NB4 (cell line): Measurements from ENCODE around the gene PPP1R9B.

Experiments
- DNase-seq: peaks from one replicate; pipeline ENCODE4 v3.0.0; 2010; ENCODE audit warnings: low read depth
- H3K4me3 ChIP-seq: one replicate; pipeline ENCODE4 v1.5.1; 2011; ENCODE audit warnings: mild to moderate bottlenecking, low read depth, low read length, moderate library complexity
- MAX ChIP-seq: IDR thresholded peaks from 2 replicates; pipeline ENCODE4 v1.6.1; 2011; ENCODE audit warnings: low read depth, low read length
- MYC ChIP-seq: IDR thresholded peaks from 2 replicates; pipeline ENCODE4 v1.6.1; 2011; ENCODE audit warnings: low read depth, low read length
- POLR2A ChIP-seq: IDR thresholded peaks from 2 replicates; pipeline ENCODE4 v1.6.1; 2011; ENCODE audit warnings: mild to moderate bottlenecking; ENCODE audit not compliant: insufficient read length; ENCODE audit errors: extremely low read depth
- TF ChIP-seq, protein P1 (sequence below): IDR thresholded peaks from one replicate; pipeline ENCODE4 v1.5.1; 2012; ENCODE audit warnings: low read depth, low read length

The PPP1R9B gene

GRCh38 chr17:50172130-50172529, 21.7 kb upstream of the PPP1R9B start:
- DNase-seq = no peak
- TF ChIP-seq POLR2A (no peak), MYC (no peak), MAX (no peak)
- TF ChIP-seq, protein P1, sequence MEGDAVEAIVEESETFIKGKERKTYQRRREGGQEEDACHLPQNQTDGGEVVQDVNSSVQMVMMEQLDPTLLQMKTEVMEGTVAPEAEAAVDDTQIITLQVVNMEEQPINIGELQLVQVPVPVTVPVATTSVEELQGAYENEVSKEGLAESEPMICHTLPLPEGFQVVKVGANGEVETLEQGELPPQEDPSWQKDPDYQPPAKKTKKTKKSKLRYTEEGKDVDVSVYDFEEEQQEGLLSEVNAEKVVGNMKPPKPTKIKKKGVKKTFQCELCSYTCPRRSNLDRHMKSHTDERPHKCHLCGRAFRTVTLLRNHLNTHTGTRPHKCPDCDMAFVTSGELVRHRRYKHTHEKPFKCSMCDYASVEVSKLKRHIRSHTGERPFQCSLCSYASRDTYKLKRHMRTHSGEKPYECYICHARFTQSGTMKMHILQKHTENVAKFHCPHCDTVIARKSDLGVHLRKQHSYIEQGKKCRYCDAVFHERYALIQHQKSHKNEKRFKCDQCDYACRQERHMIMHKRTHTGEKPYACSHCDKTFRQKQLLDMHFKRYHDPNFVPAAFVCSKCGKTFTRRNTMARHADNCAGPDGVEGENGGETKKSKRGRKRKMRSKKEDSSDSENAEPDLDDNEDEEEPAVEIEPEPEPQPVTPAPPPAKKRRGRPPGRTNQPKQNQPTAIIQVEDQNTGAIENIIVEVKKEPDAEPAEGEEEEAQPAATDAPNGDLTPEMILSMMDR = no peak
- H3K4me3 ChIP-seq = no peak overlapping the region

DNA sequence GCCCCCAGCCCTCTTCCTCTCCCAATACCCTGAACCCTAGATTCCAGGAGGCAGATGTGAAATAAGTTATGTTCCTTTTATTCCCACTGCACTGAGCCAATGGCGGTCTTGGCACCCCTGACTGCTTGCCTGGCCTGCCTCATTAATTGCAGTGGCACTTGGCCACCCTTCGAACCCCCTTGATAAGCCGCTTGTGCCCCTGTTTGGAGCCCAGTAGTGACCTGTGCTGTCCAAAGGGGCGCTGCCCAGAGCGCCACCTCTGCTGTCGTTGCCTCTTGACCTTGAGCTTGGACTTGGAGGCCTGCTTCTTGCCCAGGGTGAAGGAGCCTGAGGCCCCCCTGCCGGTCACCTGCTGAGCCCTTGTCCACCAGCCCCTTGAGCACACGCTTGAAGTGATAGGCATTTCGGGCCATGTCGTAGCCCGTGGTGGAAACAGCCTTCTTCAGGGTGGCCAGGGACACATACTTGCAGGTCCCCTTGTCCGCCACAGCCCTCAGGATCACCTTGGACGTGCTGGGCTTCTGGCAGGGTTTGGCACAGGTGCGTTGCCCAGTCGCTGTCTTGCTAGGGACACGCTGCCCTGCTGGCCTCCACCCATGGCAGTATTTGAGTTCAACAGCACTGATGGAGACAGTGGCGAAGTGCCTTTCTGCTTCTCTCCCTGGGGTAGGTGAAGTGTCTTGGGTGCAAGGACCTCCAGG, 21.0 kb upstream of the PPP1R9B start:
- DNase-seq = no peak
- no peak overlapping the region for H3K4me3 ChIP-seq
- no peak for TF ChIP-seq MYC
- TF ChIP-seq MAX = no peak
- TF ChIP-seq POLR2A = no peak
- TF ChIP-seq, protein P1 = no peak

GRCh38 chr17:50170662-50171370, 20.3 kb upstream of the PPP1R9B start:
- TF ChIP-seq MYC (no peak), MAX (no peak), POLR2A (no peak)
- TF ChIP-seq, protein P1 = no peak
- H3K4me3 ChIP-seq = no peak overlapping the region
- DNase-seq = peak; percentile 39

DNA sequence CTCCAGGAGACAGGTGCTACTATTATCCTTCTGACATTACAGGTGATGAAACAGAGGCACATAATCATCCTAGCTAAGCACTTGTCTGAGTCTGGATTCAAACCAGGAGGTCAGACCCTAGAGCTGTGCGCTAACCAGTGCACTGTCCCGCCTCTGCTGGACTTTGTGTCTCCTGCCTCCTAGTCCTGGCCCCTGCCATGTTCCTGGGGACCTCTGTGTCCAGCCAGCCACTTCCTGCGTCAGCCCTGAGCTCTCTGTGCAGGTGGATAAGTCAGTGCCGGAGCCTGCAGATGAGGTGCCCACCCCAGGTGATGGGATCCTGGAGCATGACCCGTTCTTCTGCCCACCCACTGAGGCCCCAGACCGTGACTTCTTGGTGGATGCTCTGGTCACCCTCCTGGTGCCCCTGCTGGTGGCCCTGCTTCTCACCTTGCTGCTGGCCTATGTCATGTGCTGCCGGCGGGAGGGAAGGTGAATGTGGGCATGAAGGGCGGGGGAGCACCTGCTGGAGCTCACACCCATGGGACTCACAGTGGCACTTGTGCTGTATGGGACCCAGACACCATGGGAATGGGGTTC, 19.5 kb upstream of the PPP1R9B start:
- DNase-seq = no peak
- TF ChIP-seq, protein P1 = no peak
- no peak for TF ChIP-seq MYC
- no peak for TF ChIP-seq POLR2A
- no peak for TF ChIP-seq MAX
- no peak overlapping the region for H3K4me3 ChIP-seq

DNA sequence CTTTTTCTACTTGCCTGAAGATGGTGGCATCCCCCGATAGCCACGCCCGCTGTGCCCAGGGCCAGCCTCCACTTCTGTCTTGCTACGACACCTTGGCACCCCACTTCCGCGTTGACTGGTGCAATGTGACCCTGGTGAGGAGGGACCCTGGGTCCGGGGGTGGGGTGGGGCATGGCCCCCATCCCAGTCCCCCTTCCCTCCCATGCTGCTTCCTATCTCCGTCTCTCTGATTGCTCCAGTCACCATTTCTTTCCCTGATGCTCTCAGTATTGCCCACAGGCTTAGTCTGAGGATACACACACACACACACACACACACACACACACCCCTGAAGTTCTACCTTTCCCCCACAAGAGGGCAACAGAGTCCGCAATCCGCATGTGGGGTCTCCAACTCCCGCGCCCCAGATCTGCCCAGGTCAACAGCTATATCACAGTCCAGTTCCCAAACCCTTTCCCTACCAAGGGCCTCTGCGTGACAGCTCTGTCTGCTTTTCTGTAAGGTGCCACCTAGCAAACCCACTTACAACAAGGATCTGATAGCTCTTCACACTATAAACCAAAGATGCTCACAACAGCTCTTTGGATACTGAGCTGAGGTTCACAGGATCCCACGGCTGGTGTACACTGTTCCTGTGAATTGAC, 18.8 kb upstream of the PPP1R9B start:
- DNase-seq = peak; percentile 76
- no peak for TF ChIP-seq POLR2A
- TF ChIP-seq, protein P1 = peak; percentile 69
- no peak overlapping the region for H3K4me3 ChIP-seq
